ENCODE data around the gene ALB.

DNA sequence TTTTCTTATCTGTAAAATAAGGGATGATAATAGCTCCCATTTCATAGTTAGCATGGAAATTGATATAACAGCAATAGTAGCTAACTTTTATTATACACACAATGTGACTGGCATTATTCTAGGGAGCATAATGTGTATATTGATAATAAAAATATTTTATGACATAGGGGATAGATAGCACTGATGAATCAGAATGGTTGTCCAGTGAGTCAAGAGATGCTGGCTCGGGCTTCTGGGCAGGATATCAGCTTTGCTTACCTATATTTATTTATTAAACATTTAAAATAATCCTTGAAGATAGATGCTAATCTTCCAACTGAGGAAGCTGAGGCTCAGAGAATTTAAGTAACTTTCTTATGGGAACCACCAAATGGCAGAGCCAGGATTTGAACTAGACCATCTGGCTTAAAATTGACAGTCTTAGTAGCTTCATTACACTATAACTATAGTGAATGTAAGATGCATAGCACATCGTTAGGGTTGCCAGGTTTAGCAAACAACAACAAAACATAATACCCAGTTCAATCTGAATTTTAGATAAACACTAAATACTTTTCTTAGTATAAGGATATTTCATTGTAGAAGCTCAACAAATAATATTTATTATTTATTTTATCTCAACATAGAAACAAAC is 34.6 kb downstream of the ALB start:
- TF ChIP-seq, protein P1, sequence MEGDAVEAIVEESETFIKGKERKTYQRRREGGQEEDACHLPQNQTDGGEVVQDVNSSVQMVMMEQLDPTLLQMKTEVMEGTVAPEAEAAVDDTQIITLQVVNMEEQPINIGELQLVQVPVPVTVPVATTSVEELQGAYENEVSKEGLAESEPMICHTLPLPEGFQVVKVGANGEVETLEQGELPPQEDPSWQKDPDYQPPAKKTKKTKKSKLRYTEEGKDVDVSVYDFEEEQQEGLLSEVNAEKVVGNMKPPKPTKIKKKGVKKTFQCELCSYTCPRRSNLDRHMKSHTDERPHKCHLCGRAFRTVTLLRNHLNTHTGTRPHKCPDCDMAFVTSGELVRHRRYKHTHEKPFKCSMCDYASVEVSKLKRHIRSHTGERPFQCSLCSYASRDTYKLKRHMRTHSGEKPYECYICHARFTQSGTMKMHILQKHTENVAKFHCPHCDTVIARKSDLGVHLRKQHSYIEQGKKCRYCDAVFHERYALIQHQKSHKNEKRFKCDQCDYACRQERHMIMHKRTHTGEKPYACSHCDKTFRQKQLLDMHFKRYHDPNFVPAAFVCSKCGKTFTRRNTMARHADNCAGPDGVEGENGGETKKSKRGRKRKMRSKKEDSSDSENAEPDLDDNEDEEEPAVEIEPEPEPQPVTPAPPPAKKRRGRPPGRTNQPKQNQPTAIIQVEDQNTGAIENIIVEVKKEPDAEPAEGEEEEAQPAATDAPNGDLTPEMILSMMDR (IDR thresholded peaks at IDR 0.05), result no peak
- no peak for TF ChIP-seq EP300 (IDR thresholded peaks at IDR 0.05)
